22Rv1 (cell line): Measurements from ENCODE around the gene ZNF609.

Experiments
- CTCF ChIP-seq: fragments of 450-650 bp; IDR thresholded peaks from 2 replicates; pipeline ENCODE4 v1.5.1; 2017; ENCODE audit warnings: mild to moderate bottlenecking
- ZFX ChIP-seq: fragments of 450-650 bp; IDR thresholded peaks from 2 replicates; pipeline ENCODE4 v1.6.1; 2017; ENCODE audit warnings: antibody characterized with exemption, borderline replicate concordance

- TF ChIP-seq CTCF (no peak), ZFX (no peak)
Observed at GRCh38 chr15:64599716-64600115, 139.3 kb downstream of the ZNF609 start.
